DND-41 (cell line): ENCODE data around the gene HIGD1A.

Experiments
- ATAC-seq: fragments of 200-7000 bp; cut with Tn5 transposase; 3 replicates; pipeline ENCODE4 v1.9.1; 2021; ENCODE audit warnings: low read depth; ENCODE audit not compliant: insufficient read depth
- DNase-seq: peaks from one replicate; pipeline ENCODE4 v3.0.0-alpha.2; 2020
- H2AFZ ChIP-seq: 2 replicates; pipeline ENCODE4 v1.6.0; 2012; ENCODE audit warnings: low read depth, low read length
- H3K27ac ChIP-seq: 2 replicates; pipeline ENCODE4 v1.5.1; 2012; ENCODE audit warnings: low read length, inconsistent platforms
- H3K27me3 ChIP-seq: fragments of 200-600 bp; sonication (generic); 2 replicates; pipeline ENCODE4 v1.6.0; 2012; ENCODE audit warnings: low read length, mild to moderate bottlenecking, inconsistent platforms; ENCODE audit not compliant: insufficient read depth, poor library complexity
- H3K36me3 ChIP-seq: 2 replicates; pipeline ENCODE4 v1.5.1; 2012; ENCODE audit warnings: low read length, inconsistent platforms; ENCODE audit not compliant: insufficient read depth
- H3K4me1 ChIP-seq: 2 replicates; pipeline ENCODE4 v1.5.1; 2012; ENCODE audit warnings: mild to moderate bottlenecking, low read length; ENCODE audit not compliant: insufficient read depth
- H3K4me2 ChIP-seq: 2 replicates; pipeline ENCODE4 v1.6.0; 2012; ENCODE audit warnings: mild to moderate bottlenecking, moderate library complexity, low read length, inconsistent platforms; ENCODE audit not compliant: insufficient read depth
- H3K4me3 ChIP-seq, 2 experiments: fragments of 200-600 bp in 1 of 2; shearing (Covaris generic) in 1 of 2; 2 replicates each; pipeline ENCODE4 v1.5.1; 2012 to 2016; ENCODE audit warnings: inconsistent platforms in 2 of 2, low read length in 2 of 2, mild to moderate bottlenecking in 2 of 2, low read depth in 1 of 2, moderate library complexity in 1 of 2
- H3K79me2 ChIP-seq: 2 replicates; pipeline ENCODE4 v1.6.0; 2012; ENCODE audit warnings: low read length, inconsistent platforms; ENCODE audit not compliant: insufficient read depth
- H3K9ac ChIP-seq: 2 replicates; pipeline ENCODE4 v1.6.0; 2012; ENCODE audit warnings: low read depth, mild to moderate bottlenecking, inconsistent platforms, low read length, moderate library complexity
- H3K9me3 ChIP-seq: 2 replicates; pipeline ENCODE4 v1.5.1; 2012; ENCODE audit warnings: low read length, moderate library complexity, mild to moderate bottlenecking, inconsistent platforms; ENCODE audit not compliant: insufficient read depth, severe bottlenecking
- H4K20me1 ChIP-seq: 2 replicates; pipeline ENCODE4 v1.6.0; 2012; ENCODE audit warnings: low read length; ENCODE audit not compliant: insufficient read depth
- CTCF ChIP-seq: IDR thresholded peaks from 2 replicates; pipeline ENCODE4 v1.5.1; 2012; ENCODE audit warnings: borderline replicate concordance, low read length, moderate library complexity, mild to moderate bottlenecking; ENCODE audit not compliant: poor library complexity, severe bottlenecking; ENCODE audit errors: extremely low read depth
- EZH2 ChIP-seq: IDR thresholded peaks from 3 replicates; pipeline ENCODE4 v1.6.1; 2012; ENCODE audit warnings: borderline replicate concordance, low read depth, mild to moderate bottlenecking, moderate library complexity, low read length, inconsistent platforms; ENCODE audit not compliant: severe bottlenecking

The HIGD1A gene

GRCh38 chr3:42762046-42762724 lies 42.1 kb downstream of the HIGD1A start:
- no peaks in the 10 kb centered on the region for H3K4me1 ChIP-seq
- no peak overlapping the region for H3K27ac ChIP-seq
- no peak for DNase-seq
- TF ChIP-seq EZH2: no peak
- no peak for TF ChIP-seq CTCF
- no peaks in the 10 kb centered on the region for H3K36me3 ChIP-seq
- H3K27me3 ChIP-seq: no peaks in the 10 kb centered on the region
- H4K20me1 ChIP-seq: no peaks in the 10 kb centered on the region
- no peaks in the 10 kb centered on the region for H3K79me2 ChIP-seq
- no peaks in the 10 kb centered on the region for H3K9me3 ChIP-seq
- H3K4me3 ChIP-seq: no peak overlapping the region
- H2AFZ ChIP-seq: no peak overlapping the region
- no peak for ATAC-seq
- H3K4me2 ChIP-seq: no peak overlapping the region
- H3K9ac ChIP-seq: no peak overlapping the region

GRCh38 chr3:42758126-42758525 lies 46.2 kb downstream of the HIGD1A start:
- no peak for TF ChIP-seq CTCF
- no peak for TF ChIP-seq EZH2

GRCh38 chr3:42756681-42757213 lies 47.5 kb downstream of the HIGD1A start:
- no peak overlapping the region for H3K27ac ChIP-seq
- H4K20me1 ChIP-seq: no peaks in the 10 kb centered on the region
- no peak for DNase-seq
- H3K9me3 ChIP-seq: no peaks in the 10 kb centered on the region
- TF ChIP-seq CTCF (no peak), EZH2 (no peak)
- H3K36me3 ChIP-seq: no peaks in the 10 kb centered on the region
- H3K4me2 ChIP-seq: no peak overlapping the region
- no peaks in the 10 kb centered on the region for H3K79me2 ChIP-seq
- no peak overlapping the region for H3K4me3 ChIP-seq
- ATAC-seq: no peak
- no peaks in the 10 kb centered on the region for H3K27me3 ChIP-seq
- H3K4me1 ChIP-seq: no peaks in the 10 kb centered on the region
- H2AFZ ChIP-seq: no peak overlapping the region
- no peak overlapping the region for H3K9ac ChIP-seq

More at GRCh38 chr3:42758126-42758525, 46.2 kb downstream of the HIGD1A start:
- no peaks in the 10 kb centered on the region for H3K27me3 ChIP-seq
- no peaks in the 10 kb centered on the region for H3K9me3 ChIP-seq
- H3K79me2 ChIP-seq: no peaks in the 10 kb centered on the region
- H2AFZ ChIP-seq: no peak overlapping the region
- ATAC-seq (no peak), DNase-seq (no peak)
- no peak overlapping the region for H3K4me3 ChIP-seq
- H3K27ac ChIP-seq: no peak overlapping the region
- H3K36me3 ChIP-seq: no peaks in the 10 kb centered on the region
- no peak overlapping the region for H3K4me2 ChIP-seq
- no peaks in the 10 kb centered on the region for H4K20me1 ChIP-seq
- no peaks in the 10 kb centered on the region for H3K4me1 ChIP-seq
- H3K9ac ChIP-seq: no peak overlapping the region
